ENCODE data around the gene ADI1. TPM values are rescaled to one million over a fixed set of nuclear protein-coding genes. Genes with fewer than 3 reads are reported as not detected.

ADI1 gene
- total RNA-seq, 2 donors from 2014 or later = 83.2 to 83.5 TPM

GRCh38 chr2:3526871-3527270 is 7.5 kb upstream of the ADI1 start:
- TF ChIP-seq, protein P1, sequence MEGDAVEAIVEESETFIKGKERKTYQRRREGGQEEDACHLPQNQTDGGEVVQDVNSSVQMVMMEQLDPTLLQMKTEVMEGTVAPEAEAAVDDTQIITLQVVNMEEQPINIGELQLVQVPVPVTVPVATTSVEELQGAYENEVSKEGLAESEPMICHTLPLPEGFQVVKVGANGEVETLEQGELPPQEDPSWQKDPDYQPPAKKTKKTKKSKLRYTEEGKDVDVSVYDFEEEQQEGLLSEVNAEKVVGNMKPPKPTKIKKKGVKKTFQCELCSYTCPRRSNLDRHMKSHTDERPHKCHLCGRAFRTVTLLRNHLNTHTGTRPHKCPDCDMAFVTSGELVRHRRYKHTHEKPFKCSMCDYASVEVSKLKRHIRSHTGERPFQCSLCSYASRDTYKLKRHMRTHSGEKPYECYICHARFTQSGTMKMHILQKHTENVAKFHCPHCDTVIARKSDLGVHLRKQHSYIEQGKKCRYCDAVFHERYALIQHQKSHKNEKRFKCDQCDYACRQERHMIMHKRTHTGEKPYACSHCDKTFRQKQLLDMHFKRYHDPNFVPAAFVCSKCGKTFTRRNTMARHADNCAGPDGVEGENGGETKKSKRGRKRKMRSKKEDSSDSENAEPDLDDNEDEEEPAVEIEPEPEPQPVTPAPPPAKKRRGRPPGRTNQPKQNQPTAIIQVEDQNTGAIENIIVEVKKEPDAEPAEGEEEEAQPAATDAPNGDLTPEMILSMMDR (IDR thresholded peaks at IDR 0.05) = no peak
- no peak for DNase-seq
- H3K4me3 ChIP-seq = no peak overlapping the region
- no peaks in the 10 kb centered on the region for H3K36me3 ChIP-seq
- intact Hi-C loops (cut with DNase I) = no loop called here
- no peak overlapping the region for H3K9ac ChIP-seq (ENCODE audit: low read depth in 2 of 2, low read length in 2 of 2)
- no peaks in the 10 kb centered on the region for H3K9me3 ChIP-seq
- no peaks in the 10 kb centered on the region for H3K4me1 ChIP-seq
- no peaks in the 10 kb centered on the region for H3K27me3 ChIP-seq
- H3K27ac ChIP-seq = no peak overlapping the region

DNA sequence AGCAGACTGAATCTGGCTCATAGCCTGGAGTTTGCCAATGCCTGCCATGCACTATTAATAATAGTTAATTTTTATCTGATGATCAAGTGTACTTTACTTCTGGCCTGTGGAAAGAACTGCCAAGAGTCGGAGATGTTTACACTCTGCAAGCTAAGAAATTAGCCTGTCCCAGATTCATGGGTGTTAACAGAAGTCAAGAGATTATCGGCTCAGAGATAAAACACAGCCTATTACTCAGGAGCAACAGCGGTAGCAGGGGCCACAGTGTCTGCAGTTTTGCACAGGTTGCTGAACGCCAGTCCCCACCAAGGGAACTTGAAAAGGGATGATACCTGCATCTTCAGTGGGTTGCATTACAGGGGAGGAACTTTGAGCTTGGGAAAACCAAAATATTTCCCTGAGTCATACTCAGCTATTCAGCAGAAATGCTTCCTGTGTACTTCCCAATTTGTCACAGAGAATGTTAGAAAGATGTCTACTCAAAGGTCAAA is 4.3 kb upstream of the ADI1 start:
- H3K4me3 ChIP-seq = no peak overlapping the region

GRCh38 chr2:3522961-3523421 is 3.7 kb upstream of the ADI1 start:
- Histone ChIP-seq H3K9me3 (no peaks in the 10 kb centered on the region), H3K27me3 (no peaks in the 10 kb centered on the region), H3K4me3 (no peak overlapping the region), H3K4me1 (peaks cover 5% of the 10 kb centered on the region), H3K9ac (ENCODE audit: low read depth in 2 of 2, low read length in 2 of 2) (no peak overlapping the region), H3K27ac (no peak overlapping the region), H3K36me3 (no peaks in the 10 kb centered on the region)
- intact Hi-C loops (cut with DNase I) = loop anchor here (5.0 kb wide), 1 partner anchor 34 kb away; the partner anchor contains the start of gene RNASEH1
- no peak for DNase-seq
- TF ChIP-seq, protein P1 (IDR thresholded peaks at IDR 0.05) = no peak

More for the DNA sequence above, 4.3 kb upstream of the ADI1 start:
- Histone ChIP-seq H3K36me3 (no peaks in the 10 kb centered on the region), H3K4me1 (peaks cover 5% of the 10 kb centered on the region), H3K27ac (no peak overlapping the region), H3K9me3 (no peaks in the 10 kb centered on the region), H3K27me3 (no peaks in the 10 kb centered on the region), H3K9ac (ENCODE audit: low read depth in 2 of 2, low read length in 2 of 2) (no peak overlapping the region)
- DNase-seq = no peak
- intact Hi-C loops (cut with DNase I) = loop anchor here (5.0 kb wide), 1 partner anchor 34 kb away; the partner anchor contains the start of gene RNASEH1
- TF ChIP-seq, protein P1 (IDR thresholded peaks at IDR 0.05) = no peak

DNA sequence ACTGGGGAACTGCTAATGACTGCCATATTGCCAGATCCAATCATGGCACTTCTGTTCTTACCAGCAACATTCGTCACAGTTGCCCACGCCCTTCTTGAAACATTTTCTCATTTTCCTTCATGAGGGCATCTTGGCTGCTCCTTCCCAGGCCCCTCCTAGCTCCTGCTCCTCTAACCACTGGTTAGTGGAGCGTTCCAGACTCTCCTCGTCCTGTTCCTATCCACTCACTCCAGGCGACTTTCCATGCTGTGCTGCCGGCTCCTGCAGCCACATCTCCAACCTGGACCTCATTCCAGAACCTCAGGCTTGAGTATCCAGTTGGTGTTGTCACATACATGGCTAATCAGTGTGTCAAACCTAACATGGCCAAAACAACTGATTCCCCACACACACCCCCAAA is 1.3 kb upstream of the ADI1 start:
- Histone ChIP-seq H3K27me3 (no peaks in the 10 kb centered on the region), H3K27ac (no peak overlapping the region), H3K4me1 (peaks cover 12% of the 10 kb centered on the region), H3K36me3 (no peaks in the 10 kb centered on the region), H3K9me3 (no peaks in the 10 kb centered on the region), H3K9ac (ENCODE audit: low read depth in 2 of 2, low read length in 2 of 2) (no peak overlapping the region), H3K4me3 (no peak overlapping the region)
- intact Hi-C loops (cut with DNase I) = loop anchor here (5.0 kb wide), 1 partner anchor 37 kb away; the partner anchor contains the start of gene RNASEH1
- TF ChIP-seq, protein P1 (IDR thresholded peaks at IDR 0.05) = no peak
- no peak for DNase-seq

GRCh38 chr2:3518496-3519254 is 656 bp downstream of the ADI1 start:
- Histone ChIP-seq H3K9ac (ENCODE audit: low read depth in 2 of 2, low read length in 2 of 2) (peak overlapping the region; percentile 76 to 88), H3K4me3 (peak overlapping the region; percentile 76), H3K4me1 (peaks cover 12% of the 10 kb centered on the region), H3K27ac (peak overlapping the region; percentile 97), H3K27me3 (no peaks in the 10 kb centered on the region), H3K9me3 (no peaks in the 10 kb centered on the region), H3K36me3 (no peaks in the 10 kb centered on the region)
- peak; percentile 95 for DNase-seq
- intact Hi-C loops (cut with DNase I) = no loop called here
- TF ChIP-seq, protein P1 (IDR thresholded peaks at IDR 0.05) = no peak

Data from colonic mucosa (tissue), 4 donors.